Left hindlimb (tissue), 1 donor: ENCODE data around the gene WFIKKN2.
A peak's percentile ranks its signal among the peaks of the same experiment; 100 is the strongest.
"Not testable (repeated sequence)": the region's sequence is repeated elsewhere in the genome, so short reads cannot be mapped to it uniquely, and the experiment has no call there.

Experiments
- DNase-seq: peaks from one replicate; pipeline ENCODE4 v3.0.0-alpha.2; 2018

The WFIKKN2 gene

DNA sequence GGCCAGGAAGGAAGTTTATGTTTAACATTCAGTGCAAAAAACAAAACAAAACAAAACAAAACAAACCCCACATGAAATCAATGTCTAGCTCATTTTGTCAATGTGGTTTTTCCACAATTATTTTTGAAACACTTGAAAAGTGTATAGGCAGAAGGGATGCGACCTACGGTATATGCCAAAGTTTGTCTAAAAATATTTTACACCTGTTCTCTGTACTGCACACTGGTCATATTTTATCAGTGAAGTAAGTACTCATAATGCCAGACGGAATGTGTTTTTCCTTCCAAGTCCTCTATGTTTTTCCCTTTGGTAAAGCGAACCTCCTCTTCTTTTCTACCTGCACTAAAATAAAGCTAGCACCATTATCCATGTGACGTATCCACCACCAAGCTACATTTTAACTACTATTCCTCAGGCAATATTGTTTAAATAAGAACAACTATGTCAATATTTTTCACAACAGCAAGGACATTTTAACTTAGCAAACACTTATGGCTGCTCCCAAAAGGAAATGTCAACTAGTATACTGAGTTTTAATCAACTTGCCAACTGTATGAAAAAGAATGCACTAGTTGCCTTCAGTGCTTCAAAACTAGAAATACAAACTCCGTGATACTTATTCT, 20.4 kb downstream of the WFIKKN2 start:
- DNase-seq: no peak

DNA sequence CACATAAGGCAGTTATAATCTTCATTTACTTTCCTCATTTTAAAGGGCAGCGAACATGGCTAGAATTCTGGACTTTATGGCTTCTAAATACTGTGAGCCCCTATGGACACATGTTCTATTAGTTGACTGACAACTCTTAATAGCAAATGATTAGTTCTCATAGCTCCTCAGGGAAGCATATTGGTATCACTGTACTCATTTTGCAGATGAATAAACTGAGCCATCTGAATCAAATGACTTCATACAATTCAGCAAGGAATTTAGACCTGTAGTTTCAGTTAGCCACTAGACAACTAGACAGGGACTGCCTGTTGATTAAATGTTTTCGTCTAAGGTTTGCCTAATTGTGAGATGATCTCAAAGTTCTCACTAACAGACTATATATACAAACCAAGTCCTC, 21.0 kb downstream of the WFIKKN2 start:
- DNase-seq: no peak

DNA sequence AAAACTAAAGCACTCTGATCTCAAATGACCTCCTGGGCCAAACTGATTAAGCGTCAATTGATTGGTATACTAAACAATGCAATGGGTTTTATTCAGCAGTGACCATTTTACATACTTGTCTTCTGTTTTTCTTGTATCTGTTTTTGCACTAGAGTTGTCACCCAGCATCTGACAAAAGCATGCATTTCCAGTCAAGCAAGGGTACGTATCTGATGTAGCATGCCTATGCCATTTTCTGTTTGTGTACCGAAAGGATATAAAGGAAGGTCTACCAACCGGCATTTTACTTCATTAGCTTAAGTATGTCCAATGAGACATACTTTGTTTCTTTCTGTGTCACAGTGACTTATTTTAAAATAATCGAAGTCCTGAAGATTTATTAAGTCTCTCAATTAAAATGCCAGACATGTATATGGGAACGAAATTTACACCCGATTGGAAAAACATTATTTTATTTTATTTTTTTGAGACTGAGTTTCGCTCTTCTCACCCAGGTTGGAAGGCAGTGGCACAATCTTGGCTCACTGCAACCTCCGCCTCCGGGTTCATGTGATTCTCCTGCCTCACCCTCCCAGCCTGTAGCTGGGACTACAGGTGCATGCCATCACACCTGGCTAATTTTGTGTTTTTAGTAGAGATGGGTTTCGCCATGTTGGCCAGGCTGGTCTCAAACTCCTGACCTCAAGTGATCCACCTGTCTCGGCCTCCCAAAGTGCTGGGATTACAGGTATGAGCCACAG, 23.3 kb downstream of the WFIKKN2 start:
- DNase-seq: no peak

DNA sequence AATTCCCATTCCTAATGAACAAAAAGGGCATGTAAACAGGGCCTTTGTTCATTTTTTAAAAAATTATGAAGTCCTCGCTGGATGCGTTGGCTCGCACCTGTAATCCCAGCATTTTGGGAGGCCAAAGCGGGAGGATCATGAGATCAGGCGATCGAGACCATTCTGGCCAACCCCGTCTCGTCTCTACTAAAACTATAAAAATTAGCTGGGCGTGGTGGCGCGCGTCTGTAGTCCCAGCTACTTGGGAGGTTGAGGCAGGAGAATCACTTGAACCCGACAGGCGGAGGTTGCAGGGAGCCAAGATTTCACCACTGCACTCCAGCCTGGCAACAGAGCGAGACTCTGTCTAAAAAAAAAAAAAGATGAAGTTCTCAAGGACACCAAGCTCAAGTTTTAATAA, 24.3 kb downstream of the WFIKKN2 start:
- not testable (repeated sequence) for DNase-seq

DNA sequence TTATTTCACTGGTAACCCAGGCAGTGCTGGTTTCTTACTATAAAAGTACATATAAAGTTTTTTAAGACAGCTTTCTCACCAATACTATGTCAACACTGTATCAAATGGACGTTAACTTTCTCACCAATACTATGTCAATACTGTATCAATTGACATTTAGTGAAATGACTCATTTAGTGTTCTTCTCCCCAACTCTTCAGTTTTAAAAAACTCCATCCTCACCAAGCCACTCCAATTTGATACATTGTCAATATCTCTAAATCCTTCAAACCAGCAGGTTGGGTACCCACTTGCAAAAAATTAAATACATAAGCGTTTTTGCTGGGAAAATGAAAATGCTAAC, 25.9 kb downstream of the WFIKKN2 start:
- DNase-seq: no peak

DNA sequence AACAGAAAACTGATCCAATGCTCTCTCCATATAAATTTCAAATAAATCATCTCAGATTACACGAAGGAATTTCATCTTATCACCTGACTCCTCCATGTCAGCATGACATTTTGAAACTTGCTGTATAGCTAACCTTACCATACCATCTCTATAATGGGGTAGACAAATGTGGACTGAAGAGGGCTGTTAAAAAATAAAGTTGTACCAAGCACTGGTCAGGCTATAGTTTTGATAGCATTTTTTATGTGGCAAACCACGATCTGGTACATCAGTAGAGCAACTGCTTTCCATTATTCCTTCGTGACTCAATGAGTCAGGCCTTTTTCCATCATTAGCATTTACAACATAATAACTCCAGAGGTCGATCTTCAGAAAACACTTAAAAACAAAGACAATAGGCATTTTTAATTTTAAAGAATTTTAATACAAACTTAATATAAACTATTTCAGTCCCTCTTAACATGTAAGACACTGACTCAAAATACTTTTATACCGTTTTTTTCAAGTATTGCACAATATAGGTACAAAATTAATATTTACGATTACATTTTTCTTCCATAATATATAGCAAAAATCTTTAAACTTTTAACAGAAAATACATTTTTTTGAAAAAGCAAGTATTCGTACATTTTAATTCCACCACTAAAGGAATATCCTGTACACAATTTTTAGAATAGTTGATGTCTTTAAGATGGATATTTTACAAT, 26.6 kb downstream of the WFIKKN2 start:
- no peak for DNase-seq

DNA sequence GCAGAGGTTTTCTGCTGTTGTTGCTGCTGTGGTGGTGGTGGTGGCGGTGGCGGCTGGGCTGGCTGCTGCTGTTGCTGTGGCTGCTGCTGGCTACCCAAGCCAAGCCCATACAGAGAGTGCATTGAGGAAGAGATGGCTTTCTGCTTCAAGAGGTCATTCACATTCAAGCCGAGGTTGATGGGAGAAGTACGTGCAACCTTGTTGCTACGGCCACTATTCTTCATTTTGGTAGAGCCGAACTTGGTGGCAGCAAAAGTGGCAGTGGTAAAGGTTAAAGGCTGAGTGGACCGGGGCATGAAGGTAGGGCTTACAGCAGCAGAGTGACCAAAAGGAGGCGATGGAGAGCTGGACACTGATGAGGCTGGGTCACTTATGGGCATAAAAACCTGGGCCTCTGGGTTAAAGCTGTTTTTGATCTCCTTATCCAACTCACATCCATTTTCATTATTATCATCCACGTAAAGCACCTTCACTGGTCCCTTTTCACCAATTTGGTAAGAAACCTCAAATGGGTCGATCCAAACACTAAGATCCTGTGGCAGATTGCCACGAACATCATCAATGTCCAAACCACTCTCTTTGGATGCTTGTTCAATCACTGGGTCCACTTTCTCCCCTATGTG, 27.9 kb downstream of the WFIKKN2 start:
- DNase-seq: no peak

DNA sequence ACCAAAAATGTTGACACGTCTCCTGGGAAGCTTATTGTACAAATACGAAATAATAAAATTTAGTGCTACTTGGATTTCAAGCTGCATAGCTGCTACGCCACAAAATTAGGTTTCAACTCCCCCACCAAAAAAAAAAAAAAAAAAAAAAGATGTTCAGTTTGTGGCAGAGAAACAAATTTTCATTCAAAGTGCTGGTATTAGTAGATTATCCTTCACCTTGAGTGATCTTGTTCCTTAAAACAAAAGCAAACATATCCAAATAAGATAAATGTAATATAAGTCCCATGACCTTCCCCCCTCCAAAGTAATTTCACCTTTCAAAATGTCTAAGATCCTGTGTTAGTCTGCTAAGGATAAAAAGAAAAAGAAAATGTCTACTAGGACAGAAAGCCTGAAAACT, 28.5 kb downstream of the WFIKKN2 start:
- DNase-seq: no peak

DNA sequence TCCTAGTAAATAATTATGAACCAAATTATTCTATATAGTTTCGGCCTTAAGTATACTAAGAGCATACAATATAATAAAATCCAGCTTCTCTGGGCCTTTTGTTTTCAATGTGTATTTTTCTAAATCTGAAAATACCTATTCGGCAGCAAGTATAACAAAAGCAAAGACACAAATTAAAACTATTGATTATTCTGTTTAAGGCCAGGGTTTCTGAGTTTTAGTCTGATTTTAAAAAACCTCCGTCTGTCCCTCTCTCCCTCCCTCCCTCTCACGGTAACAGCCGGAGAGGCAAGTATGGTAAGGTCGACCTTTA, 29.3 kb downstream of the WFIKKN2 start:
- no peak for DNase-seq

DNA sequence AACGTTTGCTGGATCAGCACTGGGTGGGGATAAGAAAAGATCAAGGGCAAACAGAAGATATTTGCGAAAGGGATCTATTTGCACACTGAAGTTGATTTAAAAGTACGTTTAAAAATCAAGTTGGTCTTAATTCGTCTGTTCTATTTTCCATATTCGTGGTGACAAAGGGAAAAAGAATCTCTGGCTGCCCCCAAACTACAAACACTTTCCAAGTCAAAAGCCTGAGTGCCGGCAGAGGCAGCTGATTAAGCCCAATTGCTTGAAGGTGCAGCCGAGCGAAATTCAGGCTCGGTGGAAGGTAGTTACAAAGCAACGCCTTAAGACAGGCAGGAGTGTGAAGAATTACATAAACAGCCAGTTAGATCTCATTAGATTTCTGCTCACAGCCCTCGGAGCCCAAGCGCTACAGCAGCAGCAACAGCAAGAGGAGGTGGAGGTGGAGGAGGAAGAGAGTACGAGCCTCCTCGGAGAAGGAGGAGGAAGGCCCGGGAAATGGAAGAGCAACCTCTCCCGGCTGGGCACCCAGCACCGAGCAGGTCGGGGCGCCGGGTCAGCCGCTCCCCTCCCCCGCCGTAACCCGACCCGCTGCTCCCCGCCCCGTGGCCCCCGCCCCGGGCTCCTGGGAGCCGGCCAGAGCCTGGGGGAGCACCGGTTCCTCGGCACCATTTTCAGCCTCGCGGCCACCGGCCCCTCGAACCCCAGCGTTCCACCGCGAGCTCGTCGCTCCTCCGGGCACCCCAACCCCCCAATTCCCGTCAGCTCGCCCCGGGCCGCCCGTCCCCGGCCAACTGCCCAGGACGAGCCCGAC, 29.9 kb downstream of the WFIKKN2 start:
- DNase-seq: peak; percentile 75

DNA sequence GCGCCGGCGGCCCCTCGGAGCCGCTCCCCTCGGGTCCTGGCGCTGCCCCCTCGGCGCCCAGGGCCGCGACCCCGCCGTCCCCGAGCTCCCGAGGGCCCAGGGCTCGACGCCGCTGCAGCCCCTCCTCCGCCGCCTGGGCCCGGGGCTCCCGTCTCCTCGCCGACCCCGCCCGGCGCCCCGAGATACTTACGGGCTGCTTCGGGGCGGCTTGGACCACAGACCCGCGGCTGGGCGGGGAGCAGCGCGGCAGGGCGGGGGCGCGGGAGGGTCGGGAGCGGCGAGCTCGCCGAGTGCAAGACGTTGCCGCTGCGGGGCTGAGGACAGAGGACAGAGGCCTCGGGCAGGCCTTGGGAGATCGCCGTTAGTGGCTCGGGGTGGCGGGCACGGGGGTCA, 30.5 kb downstream of the WFIKKN2 start:
- DNase-seq: no peak

DNA sequence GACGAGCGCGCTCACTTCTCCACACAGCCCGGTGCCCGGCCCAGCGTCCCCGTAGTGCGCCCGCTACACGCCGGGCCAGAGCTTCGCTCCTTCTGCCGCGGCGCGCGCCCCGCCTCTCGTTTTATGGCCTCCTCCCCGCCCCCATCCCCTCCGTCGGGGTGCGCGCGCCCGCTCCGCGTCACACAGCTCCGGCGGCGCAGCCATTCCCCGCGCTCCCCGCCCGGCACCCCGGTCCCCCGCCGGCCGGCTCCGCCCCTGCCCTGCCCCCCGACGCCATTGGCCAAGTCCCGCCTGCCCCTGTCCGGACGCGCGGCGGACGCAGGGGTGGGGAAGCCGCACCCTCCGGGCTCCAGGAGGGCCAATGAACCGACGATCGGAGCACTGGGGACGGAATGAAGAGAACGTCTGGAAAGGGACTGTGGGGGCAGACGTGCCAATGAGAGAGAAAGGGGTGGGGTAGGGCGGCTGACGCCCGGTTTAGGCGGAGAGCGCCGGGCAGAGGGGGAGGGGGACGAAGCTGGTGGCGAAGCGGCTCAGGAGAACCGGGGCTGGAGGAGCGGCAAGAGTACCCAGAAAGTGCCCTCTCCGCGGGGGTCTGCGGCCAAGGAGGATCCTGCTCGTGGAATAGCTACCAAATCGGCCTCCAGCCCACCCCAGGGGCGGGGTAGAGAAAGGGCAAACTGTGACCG, 31.0 kb downstream of the WFIKKN2 start, which contains the start of gene TOB1:
Gene TOB1, minus strand, starts transcription at position 94 of the 689 bp plus-strand sequence. CDS start 2,337 bp downstream, outside the sequence.
- DNase-seq: peak; percentile 99

DNA sequence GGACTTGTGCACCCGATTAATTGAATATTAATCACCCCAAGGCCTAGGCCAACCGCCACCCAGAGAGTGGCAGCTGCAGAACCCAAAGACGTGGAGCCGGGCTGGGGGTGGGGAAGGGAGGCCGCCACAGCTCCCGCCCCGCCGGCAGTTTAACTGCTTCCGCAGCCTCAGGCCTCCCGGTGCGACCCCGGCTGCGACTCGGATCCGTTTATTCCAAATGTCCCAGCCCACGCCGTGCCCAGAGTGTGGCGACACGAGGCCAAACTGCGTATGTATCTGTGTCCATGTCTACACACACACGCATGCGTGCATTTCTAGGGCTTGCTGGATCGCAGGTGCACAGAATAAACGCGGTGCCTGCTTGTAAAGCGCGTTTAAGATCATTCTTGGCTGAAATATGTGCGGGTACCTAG, 31.6 kb downstream of the WFIKKN2 start:
- peak; percentile 82 for DNase-seq

DNA sequence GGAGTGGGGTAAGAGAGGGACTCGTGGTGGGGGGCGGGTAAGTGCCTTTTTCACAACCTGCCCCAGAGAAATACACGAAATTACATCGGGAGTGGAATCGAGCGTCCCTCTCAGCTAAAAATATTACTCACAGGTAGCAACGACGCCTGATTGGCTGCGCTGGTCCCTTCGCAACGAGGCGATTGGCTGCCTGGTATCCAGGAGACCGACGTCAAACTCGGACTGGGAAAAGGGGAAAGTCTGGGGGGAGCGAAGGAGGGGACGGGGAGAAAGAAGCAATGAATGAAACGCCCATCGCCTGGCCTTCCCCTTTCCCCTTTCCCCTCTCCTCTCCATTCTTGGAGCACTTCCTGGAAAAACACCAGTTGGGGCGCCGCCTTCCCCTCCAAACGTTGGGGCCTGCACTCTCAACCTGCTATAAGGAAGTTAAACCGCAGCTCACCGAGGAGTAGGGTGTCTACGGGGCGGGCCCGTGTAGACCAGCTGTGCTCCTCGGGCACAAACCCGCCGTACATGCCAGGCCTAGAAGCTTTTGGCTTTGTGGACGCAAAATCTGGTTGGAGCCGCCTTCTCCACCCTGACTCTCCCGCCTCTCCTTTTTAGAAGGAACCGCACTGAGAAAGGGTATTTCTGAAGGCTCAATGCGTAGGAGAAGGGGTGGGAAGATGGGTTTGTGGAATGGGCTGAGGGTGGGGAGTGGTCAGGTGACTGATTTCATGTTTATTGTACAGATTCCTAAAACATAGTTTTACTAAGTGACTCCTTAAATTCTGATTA, 32.2 kb downstream of the WFIKKN2 start:
- DNase-seq: peak; percentile 97

DNA sequence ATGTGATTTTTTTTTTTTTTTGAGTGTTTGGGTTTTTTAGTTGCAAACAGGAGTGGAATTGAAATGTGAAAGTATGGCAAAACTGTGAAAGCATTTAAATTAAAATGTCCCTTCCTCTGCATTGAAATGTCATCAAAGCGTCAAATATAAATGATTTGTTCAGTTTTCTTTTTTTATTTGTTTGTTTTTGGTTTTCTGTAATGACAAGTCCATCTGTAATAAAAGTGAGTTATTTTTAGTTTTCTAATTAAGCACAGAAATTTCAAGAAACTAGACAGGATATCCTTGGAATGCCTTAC, 32.7 kb downstream of the WFIKKN2 start:
- DNase-seq: no peak

DNA sequence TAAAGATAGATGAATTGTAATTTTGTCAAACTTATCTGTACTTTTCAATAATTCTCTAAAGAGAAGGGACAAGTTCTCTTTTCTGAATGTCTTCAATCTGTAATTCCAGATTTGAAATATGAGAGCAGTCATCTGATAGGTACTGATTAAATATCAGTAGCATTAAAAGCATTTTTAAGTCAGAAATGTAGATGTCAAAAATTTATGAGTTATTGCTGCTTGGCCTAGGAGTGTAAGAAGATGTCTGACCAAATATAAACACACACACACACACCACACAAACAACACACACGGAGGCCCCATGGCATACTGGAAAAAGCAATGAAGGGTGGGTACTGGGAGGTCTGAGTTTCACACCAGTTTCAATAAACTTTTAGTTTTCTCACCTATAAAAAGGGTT, 33.2 kb downstream of the WFIKKN2 start:
- no peak for DNase-seq

DNA sequence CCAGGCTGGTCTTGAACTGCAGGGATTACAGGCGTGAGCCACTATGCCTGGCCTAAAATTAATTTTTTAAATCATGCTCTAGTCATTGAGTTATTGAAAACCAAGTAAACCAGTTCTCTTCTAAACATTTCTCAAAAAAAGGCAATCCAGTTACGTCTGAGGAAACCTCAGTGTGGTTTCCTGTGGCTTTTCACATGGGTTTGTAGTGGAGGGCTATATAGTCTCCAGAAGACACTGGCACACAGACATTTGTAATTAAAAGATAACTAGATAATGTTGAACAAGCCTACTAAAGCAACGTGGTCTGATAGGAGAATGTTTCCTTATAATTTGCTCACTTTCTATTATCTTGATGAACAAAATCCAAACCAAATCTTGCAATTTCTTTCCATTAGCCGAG, 36.0 kb downstream of the WFIKKN2 start:
- no peak for DNase-seq

DNA sequence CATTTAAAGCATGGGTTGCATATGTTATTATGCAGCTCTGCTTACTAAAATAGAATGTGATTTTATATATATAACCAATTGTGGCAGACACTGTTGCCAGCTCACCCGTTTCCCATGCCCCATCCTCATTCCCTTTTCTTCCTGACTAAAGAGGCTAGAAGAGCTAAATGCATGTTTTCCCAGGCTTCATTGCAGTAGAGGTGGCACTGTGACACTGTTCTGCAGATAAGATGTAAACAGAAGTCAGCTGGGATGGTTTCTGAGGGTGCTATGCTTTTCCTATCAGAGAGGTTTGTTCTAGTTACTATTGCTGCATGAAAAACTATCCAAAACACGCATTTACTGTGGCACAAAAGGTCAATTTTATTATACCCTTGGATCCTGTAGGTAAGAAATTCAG, 36.5 kb downstream of the WFIKKN2 start:
- no peak for DNase-seq

DNA sequence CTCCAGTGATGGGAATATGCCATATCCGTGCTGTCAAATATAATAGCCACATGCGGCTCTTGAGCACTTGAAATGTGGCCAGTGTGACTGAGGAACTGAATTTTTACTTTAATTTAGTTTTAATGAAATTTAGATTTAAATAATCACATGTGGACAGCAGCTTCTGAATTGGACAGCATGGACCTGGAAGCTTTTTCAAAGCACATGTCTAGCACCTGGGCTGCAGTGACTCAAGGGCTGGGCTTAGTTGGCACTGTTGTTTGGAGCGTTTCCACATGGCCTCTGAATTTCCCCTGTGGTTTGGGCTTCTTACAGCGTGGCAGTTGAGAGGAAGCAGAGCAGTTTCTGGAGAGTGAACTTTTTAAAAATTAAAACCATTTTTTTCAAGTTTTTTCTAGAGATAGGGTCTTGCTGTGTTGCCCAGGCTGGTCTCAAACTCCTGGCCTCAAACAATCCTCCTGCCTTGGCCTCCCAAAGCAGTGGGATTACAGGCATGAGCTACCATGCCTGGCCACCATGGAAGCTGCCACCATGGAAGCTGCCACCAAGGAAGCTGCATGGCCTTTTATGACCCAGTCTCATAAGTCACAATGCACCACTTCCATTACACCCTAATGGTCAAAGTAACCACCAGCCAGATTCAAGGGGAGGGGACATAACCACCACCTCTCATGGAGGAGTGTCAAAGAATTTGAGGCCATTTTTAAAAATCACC, 37.5 kb downstream of the WFIKKN2 start:
- no peak for DNase-seq

DNA sequence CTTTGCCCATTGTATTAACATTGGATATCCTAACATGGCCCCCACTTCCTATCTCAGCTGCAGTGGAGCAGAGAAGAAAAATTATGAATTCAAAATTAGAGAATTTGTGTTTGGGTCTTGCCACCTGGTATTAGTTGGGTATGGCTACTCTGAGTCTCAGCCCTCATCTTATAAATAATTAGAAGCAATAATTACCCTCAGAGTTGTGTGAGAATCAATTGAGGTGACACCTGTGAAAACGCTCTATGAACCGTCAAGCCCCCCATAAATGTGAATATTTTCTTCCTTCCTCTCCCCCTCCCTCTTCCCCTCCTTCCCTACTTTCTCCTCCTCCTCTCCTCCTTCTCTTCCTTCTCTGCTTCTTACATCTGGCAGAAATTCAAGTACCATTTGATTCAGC, 39.7 kb downstream of the WFIKKN2 start:
- no peak for DNase-seq

DNA sequence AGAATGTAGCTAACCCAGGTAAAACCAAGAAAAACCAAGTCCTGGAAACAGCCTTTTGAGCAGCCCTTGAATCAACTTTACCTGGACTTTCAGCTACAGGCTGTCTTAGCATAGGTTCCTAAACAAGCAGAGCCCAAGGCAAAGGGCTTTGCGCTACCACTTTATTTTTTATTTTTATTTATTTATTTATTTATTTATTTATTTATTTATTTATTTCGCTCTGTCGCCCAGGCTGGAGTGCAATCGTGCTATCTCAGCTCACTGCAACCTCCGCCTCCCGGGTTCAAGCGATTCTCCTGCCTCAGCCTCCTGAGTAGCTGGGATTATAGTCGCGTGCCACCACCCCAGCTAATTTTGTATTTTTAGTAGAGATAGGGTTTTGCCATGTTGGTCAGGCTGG, 41.7 kb downstream of the WFIKKN2 start:
- DNase-seq: not testable (repeated sequence)
